ENCODE results near the gene ABTB1.

- no peak for TF ChIP-seq CTCF (IDR thresholded peaks at IDR 0.05)
- no peak for TF ChIP-seq POLR2AphosphoS5 (IDR thresholded peaks at IDR 0.05)
- no peak for TF ChIP-seq POLR2A (IDR thresholded peaks at IDR 0.05)
Measured at GRCh38 chr3:127673191-127674100, 694 bp downstream of the ABTB1 start.
